Central memory CD4-positive, alpha-beta T cell (primary cell): Measurements from ENCODE around the gene ELF2.
A peak's percentile ranks its signal among the peaks of the same experiment; 100 is the strongest.
"Not testable (repeated sequence)": the region's sequence is repeated elsewhere in the genome, so short reads cannot be mapped to it uniquely, and the experiment has no call there.

Experiments used
- DNase-seq: peaks from one replicate; pipeline ENCODE4 v3.0.0; 2022

ELF2 gene

GRCh38 chr4:139142087-139142486 is 34.9 kb downstream of the ELF2 start:
- DNase-seq = no peak

- no peak for DNase-seq
These were observed 39.3 kb downstream of the ELF2 start for GRCh38 chr4:139137763-139138162.

GRCh38 chr4:139134403-139134802 is 42.6 kb downstream of the ELF2 start:
- DNase-seq = no peak

GRCh38 chr4:139131209-139131870 is 45.7 kb downstream of the ELF2 start:
- no peak for DNase-seq

GRCh38 chr4:139129206-139129605 is 47.8 kb downstream of the ELF2 start:
- DNase-seq = no peak

GRCh38 chr4:139126898-139127297 is 50.1 kb downstream of the ELF2 start:
- DNase-seq = no peak

- no peak for DNase-seq
These were observed 53.1 kb downstream of the ELF2 start for GRCh38 chr4:139123910-139124309.

GRCh38 chr4:139118365-139118764 is 58.7 kb downstream of the ELF2 start:
- DNase-seq = no peak

GRCh38 chr4:139115226-139115625 is 61.8 kb downstream of the ELF2 start:
- no peak for DNase-seq

GRCh38 chr4:139114795-139115194 is 62.2 kb downstream of the ELF2 start:
- not testable (repeated sequence) for DNase-seq

- DNase-seq = no peak
These were observed 64.4 kb downstream of the ELF2 start for GRCh38 chr4:139112650-139113049.

- DNase-seq = no peak
These were observed 68.4 kb downstream of the ELF2 start for GRCh38 chr4:139108567-139109128.

- peak; percentile 64 for DNase-seq
These were observed 77.5 kb downstream of the ELF2 start for GRCh38 chr4:139099366-139099982.

GRCh38 chr4:139092271-139092670 is 84.7 kb downstream of the ELF2 start:
- DNase-seq = no peak

GRCh38 chr4:139085141-139085540 is 91.9 kb downstream of the ELF2 start:
- DNase-seq = peak; percentile 21

GRCh38 chr4:139084804-139085093 is 92.3 kb downstream of the ELF2 start:
- no peak for DNase-seq

- DNase-seq = peak; percentile 82
These were observed 92.8 kb downstream of the ELF2 start for GRCh38 chr4:139083956-139084803.

GRCh38 chr4:139083607-139083955 is 93.4 kb downstream of the ELF2 start:
- peak; percentile 76 for DNase-seq

- peak; percentile 95 for DNase-seq
These were observed 94.0 kb downstream of the ELF2 start for GRCh38 chr4:139082750-139083606.

- no peak for DNase-seq
These were observed 98.1 kb downstream of the ELF2 start for GRCh38 chr4:139078926-139079325.

- no peak for DNase-seq
These were observed 99.3 kb downstream of the ELF2 start for GRCh38 chr4:139077567-139078355.
